GM12892 (cell line): ENCODE data around the gene LIPG.

Source experiments
- POLR2A ChIP-seq: IDR thresholded peaks from 2 replicates; pipeline ENCODE4 v1.6.1; 2011; ENCODE audit warnings: low read depth, low read length, control low read depth
- POLR2AphosphoS5 ChIP-seq: IDR thresholded peaks from 2 replicates; pipeline ENCODE4 v1.6.1; 2011; ENCODE audit warnings: low read depth, low read length, control low read depth
- TAF1 ChIP-seq: IDR thresholded peaks from 2 replicates; pipeline ENCODE4 v1.6.1; 2011; ENCODE audit warnings: low read depth, mild to moderate bottlenecking, control low read depth, low read length, borderline replicate concordance

DNA sequence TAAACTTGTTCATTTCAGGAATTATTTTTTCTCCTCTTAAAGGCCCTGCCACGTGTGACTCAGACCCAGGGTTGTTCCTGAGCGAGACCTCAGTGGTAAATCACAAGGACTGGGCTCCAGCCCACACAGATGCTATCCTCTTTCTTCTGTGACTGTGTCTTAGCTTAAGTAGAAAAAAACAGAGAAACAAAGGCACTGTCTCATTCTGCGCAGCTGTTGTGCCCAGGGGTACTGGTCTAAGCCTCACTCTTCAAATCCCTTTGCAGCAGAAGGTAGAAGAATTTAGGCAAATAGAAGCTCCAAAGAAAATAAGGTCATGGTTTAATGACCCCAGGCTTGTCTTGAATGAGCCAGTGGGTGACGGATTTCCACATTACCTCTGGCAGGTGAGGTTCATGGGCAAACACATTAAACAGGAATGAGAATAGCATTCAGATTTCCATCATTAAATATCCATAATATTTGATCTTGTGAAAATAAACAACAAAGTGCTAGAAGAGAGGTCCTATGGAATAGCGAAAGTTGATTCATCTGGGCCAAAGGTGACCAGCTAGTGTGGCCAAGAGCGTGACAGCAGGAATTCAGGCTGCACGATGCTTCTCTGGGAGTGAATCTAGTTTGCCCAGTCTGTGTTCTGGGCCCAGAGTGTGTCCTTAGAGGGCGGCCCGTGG, 63.3 kb downstream of the LIPG start:
- TF ChIP-seq POLR2AphosphoS5, result no peak
- TF ChIP-seq POLR2A, result no peak
- TF ChIP-seq TAF1, result no peak
